Activated CD4-positive, alpha-beta T cell treated with anti-CD3 and anti-CD28 coated beads, Interleukin-2, amount 50 U/mL, for 1 hour (primary cell): ENCODE measurements around the gene COQ8A.
A peak's percentile ranks its signal among the peaks of the same experiment; 100 is the strongest.
"Not testable (repeated sequence)": the region's sequence is repeated elsewhere in the genome, so short reads cannot be mapped to it uniquely, and the experiment has no call there.

Source experiments
- DNase-seq: peaks from one replicate; pipeline ENCODE4 v3.0.0-alpha.2; 2020

Gene COQ8A

GRCh38 chr1:226929260-226930111 is 10.6 kb upstream of the COQ8A start:
- DNase-seq: not testable (repeated sequence)

- no peak for DNase-seq
Observed at GRCh38 chr1:226934483-226935237, 5.4 kb upstream of the COQ8A start.

- no peak for DNase-seq
Observed at GRCh38 chr1:226937940-226938725, 2.0 kb upstream of the COQ8A start.

GRCh38 chr1:226938903-226939437 is 1.1 kb upstream of the COQ8A start:
- DNase-seq: no peak

- DNase-seq: peak; percentile 62
Observed at GRCh38 chr1:226939438-226940028, 561 bp upstream of the COQ8A start.

- no peak for DNase-seq
Observed at GRCh38 chr1:226940806-226941067, 643 bp downstream of the COQ8A start.

- DNase-seq: no peak
Observed at GRCh38 chr1:226942392-226942791, 2.3 kb downstream of the COQ8A start.

GRCh38 chr1:226943156-226943555 is 3.1 kb downstream of the COQ8A start:
- DNase-seq: no peak

- no peak for DNase-seq
Observed at GRCh38 chr1:226943927-226944326, 3.8 kb downstream of the COQ8A start.

GRCh38 chr1:226945106-226945857 is 5.2 kb downstream of the COQ8A start:
- no peak for DNase-seq

- no peak for DNase-seq
Observed at GRCh38 chr1:226945858-226946245, 5.8 kb downstream of the COQ8A start.

GRCh38 chr1:226946285-226946684 is 6.2 kb downstream of the COQ8A start:
- no peak for DNase-seq

- no peak for DNase-seq
Observed at GRCh38 chr1:226946841-226947240, 6.7 kb downstream of the COQ8A start.

GRCh38 chr1:226948051-226948450 is 8.0 kb downstream of the COQ8A start:
- DNase-seq: no peak

GRCh38 chr1:226948480-226948879 is 8.4 kb downstream of the COQ8A start:
- no peak for DNase-seq

GRCh38 chr1:226948996-226949395 is 8.9 kb downstream of the COQ8A start:
- DNase-seq: no peak

GRCh38 chr1:226949401-226949800 is 9.3 kb downstream of the COQ8A start:
- no peak for DNase-seq

- DNase-seq: no peak
Observed at GRCh38 chr1:226950316-226950715, 10.2 kb downstream of the COQ8A start.

GRCh38 chr1:226950871-226951270 is 10.8 kb downstream of the COQ8A start:
- DNase-seq: no peak

GRCh38 chr1:226951286-226952117 is 11.4 kb downstream of the COQ8A start:
- no peak for DNase-seq

GRCh38 chr1:226952118-226952441 is 12.0 kb downstream of the COQ8A start:
- DNase-seq: no peak
